B cell (primary cell): ENCODE measurements around the gene KRTAP4-3. TPM values are rescaled to one million over a fixed set of nuclear protein-coding genes. Genes with fewer than 3 reads are reported as not detected.
"Not testable (repeated sequence)": the region's sequence is repeated elsewhere in the genome, so short reads cannot be mapped to it uniquely, and the experiment has no call there.

Experiments used
- ATAC-seq: fragments of 200-7000 bp; cut with Tn5 transposase; one replicate; pipeline ENCODE4 v1.10.0; 2021; ENCODE audit warnings: low read depth, mild to moderate bottlenecking, moderate number of reproducible peaks, moderate library complexity
- CTCF ChIA-PET: fragments of 350-600 bp; sonication (Branson Sonifier 250); formaldehyde crosslinking; loops from one replicate; lab custom pipeline; 2021; ENCODE audit warnings: antibody characterized with exemption, inconsistent platforms; lab: Charles Lee
- POLR2A ChIA-PET: fragments of 350-600 bp; sonication (Branson Sonifier 250); formaldehyde crosslinking; loops from one replicate; lab custom pipeline; 2021; ENCODE audit warnings: antibody characterized with exemption; lab: Charles Lee
- DNase-seq: peaks from one replicate; pipeline ENCODE4 v3.0.0; 2013
- H2AFZ ChIP-seq: 2 replicates; pipeline ENCODE4 v1.6.1; 2012; ENCODE audit warnings: mild to moderate bottlenecking, low read depth, low read length; ENCODE audit not compliant: insufficient read depth, poor library complexity, severe bottlenecking
- H3K27ac ChIP-seq, 2 donors: 1 replicate in 1 of 2; 2 replicates in 1 of 2; pipeline ENCODE4 v1.5.1; 2012 to 2013; ENCODE audit warnings: low read length in 2 of 2, mild to moderate bottlenecking in 2 of 2, moderate library complexity in 1 of 2
- H3K27me3 ChIP-seq, 4 experiments: fragments of 200-600 bp in 1 of 4; sonication (generic) in 1 of 4; replicated peaks in 1 of 4; 1 replicate in 2 of 4; 2 replicates in 2 of 4; pipeline versions ENCODE4 v1.6.1 to v1.7.0; 2013 to 2016; ENCODE audit warnings: low read length in 3 of 4, mild to moderate bottlenecking in 2 of 4, mixed read lengths in 1 of 4, moderate library complexity in 1 of 4; ENCODE audit not compliant: insufficient read depth in 4 of 4, control insufficient read depth in 3 of 4; ENCODE audit errors: control extremely low read depth in 1 of 4
- H3K36me3 ChIP-seq, 2 experiments: replicated peaks in 1 of 2; 1 replicate in 1 of 2; 2 replicates in 1 of 2; pipeline versions ENCODE4 v1.6.1 to v1.7.1; 2013; ENCODE audit warnings: low read length in 1 of 2; ENCODE audit not compliant: insufficient read depth in 2 of 2, control insufficient read depth in 1 of 2; ENCODE audit errors: control extremely low read depth in 1 of 2, extremely low read depth in 1 of 2
- H3K4me1 ChIP-seq, 2 donors: fragments of 200-600 bp in 1 of 2; sonication (generic) in 1 of 2; 1 replicate in 1 of 2; 2 replicates in 1 of 2; pipeline versions ENCODE4 v1.5.1 to v1.6.1; 2013 to 2017; ENCODE audit warnings: low read length in 2 of 2; ENCODE audit not compliant: control insufficient read depth in 2 of 2, insufficient read depth in 2 of 2
- H3K4me2 ChIP-seq: replicated peaks from 2 replicates; pipeline ENCODE3; 2012; ENCODE audit warnings: mild to moderate bottlenecking, low read depth, low read length; ENCODE audit not compliant: poor library complexity, severe bottlenecking
- H3K4me3 ChIP-seq, 5 experiments: fragments of 200-600 bp in 1 of 5; sonication (generic) in 1 of 5; 1 replicate in 3 of 5; 2 replicates in 2 of 5; pipeline versions ENCODE4 v1.5.1 to v1.7.0; 2011 to 2016; ENCODE audit warnings: low read length in 4 of 5, mild to moderate bottlenecking in 4 of 5, low read depth in 2 of 5, control low read depth in 1 of 5, moderate library complexity in 1 of 5; ENCODE audit not compliant: insufficient read depth in 1 of 5; ENCODE audit errors: control extremely low read depth in 1 of 5, extremely low read depth in 1 of 5
- H3K79me2 ChIP-seq: fragments of 200-600 bp; sonication (generic); one replicate; pipeline ENCODE4 v1.6.0; 2016; ENCODE audit warnings: low read length; ENCODE audit not compliant: control insufficient read depth, insufficient read depth
- H3K9ac ChIP-seq: fragments of 200-600 bp; sonication (generic); 2 replicates; pipeline ENCODE4 v1.6.1; 2017; ENCODE audit warnings: mild to moderate bottlenecking, low read length, moderate library complexity
- H3K9me3 ChIP-seq, 3 donors: one replicate each; pipeline versions ENCODE4 v1.6.1 to v1.7.1; 2013; ENCODE audit warnings: low read length in 2 of 3; ENCODE audit not compliant: control insufficient read depth in 2 of 3, insufficient read depth in 1 of 3; ENCODE audit errors: control extremely low read depth in 1 of 3
- H4K20me1 ChIP-seq: 2 replicates; pipeline ENCODE4 v1.6.0; 2012; ENCODE audit warnings: mild to moderate bottlenecking, low read length; ENCODE audit not compliant: insufficient read depth, control insufficient read depth, poor library complexity, severe bottlenecking
- H3K27ac Mint-ChIP-seq: one replicate; pipeline ENCODE4 v1.8.0; 2021; ENCODE audit warnings: mixed read lengths
- H3K27me3 Mint-ChIP-seq: one replicate; pipeline ENCODE4 v1.8.0; 2021; ENCODE audit warnings: mixed read lengths
- H3K4me1 Mint-ChIP-seq: one replicate; pipeline ENCODE4 v1.8.0; 2021; ENCODE audit warnings: mixed read lengths
- H3K4me3 Mint-ChIP-seq: one replicate; pipeline ENCODE4 v1.8.0; 2021; ENCODE audit warnings: mixed read lengths
- H3K9me3 Mint-ChIP-seq: one replicate; pipeline ENCODE4 v1.8.0; 2022; ENCODE audit warnings: mixed read lengths; ENCODE audit not compliant: insufficient read depth
- CTCF ChIP-seq: fragments of 200-600 bp; IDR thresholded peaks from one replicate; pipeline ENCODE4 v1.8.0; 2022; ENCODE audit warnings: antibody characterized with exemption, mild to moderate bottlenecking
- EZH2 ChIP-seq: IDR thresholded peaks from 2 replicates; pipeline ENCODE4 v1.6.1; 2012; ENCODE audit warnings: borderline replicate concordance, low read depth, mild to moderate bottlenecking, moderate library complexity, low read length; ENCODE audit not compliant: insufficient read depth, poor library complexity, severe bottlenecking
- WGBS: methylation state at CpG from one replicate; pipeline ENCODE4 v1.1.5; 2013; ENCODE audit warnings: missing lambda C conversion rate; ENCODE audit not compliant: insufficient coverage; 5-methylcytosine and 5-hydroxymethylcytosine counted together
- intact Hi-C: fragments of 100-400 bp; cut with micrococcal nuclease; formaldehyde crosslinking; loops from one replicate; pipeline ENCODE4 v1.10.0; 2022
- polyA plus RNA-seq: library from polyadenylated mRNA; depleted of rRNA; stranded (reverse); fragments of >200 nt; gene quantifications from 2 replicates; pipeline ENCODE4 v1.2.3, GENCODE V29; 2012
- total RNA-seq, 2 donors: library from RNA; stranded (reverse); fragments of 120-200 nt in 1 of 2; gene quantifications; 1 replicate in 1 of 2; 2 replicates in 1 of 2; pipeline versions ENCODE4 v1.2.3 to v1.2.4, GENCODE V29; 2013 to 2022

Gene KRTAP4-3
- total and polyA plus RNA-seq, 2 donors (not counting 1 experiment from before 2014, with no cell fraction given): not detected

DNA sequence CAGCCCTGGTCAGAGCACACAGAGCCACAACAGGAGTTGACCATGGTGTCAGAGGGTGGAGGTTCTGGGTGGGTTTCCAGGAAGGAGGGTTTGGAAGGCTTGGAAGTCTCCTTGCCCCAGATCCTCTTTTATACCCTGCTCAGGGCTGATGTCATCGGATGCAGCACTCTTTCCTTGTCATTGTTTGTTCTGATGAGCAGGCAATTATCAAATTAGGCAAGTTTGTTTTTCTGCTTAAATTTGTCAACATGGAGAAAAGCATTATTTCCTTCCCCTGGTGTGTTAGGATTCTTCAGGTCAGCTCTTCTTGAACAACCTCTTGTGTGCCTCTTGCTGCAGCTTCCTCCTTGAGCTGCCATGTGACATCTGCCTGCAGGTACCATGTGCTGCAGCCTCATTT is 7.4 kb downstream of the KRTAP4-3 start, which contains the start of gene KRTAP4-4:
KRTAP4-4 (minus strand) TSS at position 101 of the 400 bp plus-strand sequence; CDS start at position 44, 57 bp downstream.
- no peak for TF ChIP-seq EZH2
- TF ChIP-seq CTCF: no peak
- H3K4me3 Mint-ChIP-seq: no peak within 1 kb of the TSS
- no peak within 1 kb of the TSS for H3K4me3 ChIP-seq
- H3K36me3 ChIP-seq: no peaks in the 10 kb centered on the region
- POLR2A ChIA-PET: no interaction called here
- peaks cover 0 to 8% (median 0%) of the 10 kb centered on the region in 4 experiments for H3K27me3 ChIP-seq
- no peaks in the 10 kb centered on the region for H4K20me1 ChIP-seq
- H3K27ac ChIP-seq: no peak within 1 kb of the TSS
- no peaks in the 10 kb centered on the region for H3K9me3 ChIP-seq
- no peak within 1 kb of the TSS for H3K9ac ChIP-seq
- no peaks in the 10 kb centered on the region for H3K4me1 ChIP-seq
- DNase-seq (no peak), ATAC-seq (no peak)
- no peaks in the 10 kb centered on the region for H3K9me3 Mint-ChIP-seq
- intact Hi-C loops: no loop called here
- H2AFZ ChIP-seq: no peak within 1 kb of the TSS
- no peaks in the 10 kb centered on the region for H3K4me1 Mint-ChIP-seq
- CTCF ChIA-PET: no interaction called here
- no peaks in the 10 kb centered on the region for H3K79me2 ChIP-seq
- H3K4me2 ChIP-seq: no peak within 1 kb of the TSS
- H3K27me3 Mint-ChIP-seq: peaks cover 37% of the 10 kb centered on the region
- no peak within 1 kb of the TSS for H3K27ac Mint-ChIP-seq
- WGBS: no CpG with 5 or more reads among the region's 1 CpG

- POLR2A ChIA-PET, H4K20me1 ChIP-seq, DNase-seq, H3K4me3 Mint-ChIP-seq, H3K9ac ChIP-seq, H3K27ac Mint-ChIP-seq, H3K9me3 Mint-ChIP-seq, CTCF ChIA-PET, H3K4me2 ChIP-seq, H3K79me2 ChIP-seq, H3K27me3 ChIP-seq, ATAC-seq, intact Hi-C loops, H2AFZ ChIP-seq, H3K9me3 ChIP-seq, H3K4me1 Mint-ChIP-seq, H3K4me1 ChIP-seq, H3K4me3 ChIP-seq, H3K36me3 ChIP-seq, H3K27ac ChIP-seq: not testable (repeated sequence)
- H3K27me3 Mint-ChIP-seq: peaks cover 37% of the 10 kb centered on the region
- WGBS: 98% methylated on average over 3 of the region's 3 CpGs
Observed at GRCh38 chr17:41160190-41160589, 7.8 kb downstream of the KRTAP4-3 start.
